ENCODE results near the gene NTNG2.

Gene NTNG2

DNA sequence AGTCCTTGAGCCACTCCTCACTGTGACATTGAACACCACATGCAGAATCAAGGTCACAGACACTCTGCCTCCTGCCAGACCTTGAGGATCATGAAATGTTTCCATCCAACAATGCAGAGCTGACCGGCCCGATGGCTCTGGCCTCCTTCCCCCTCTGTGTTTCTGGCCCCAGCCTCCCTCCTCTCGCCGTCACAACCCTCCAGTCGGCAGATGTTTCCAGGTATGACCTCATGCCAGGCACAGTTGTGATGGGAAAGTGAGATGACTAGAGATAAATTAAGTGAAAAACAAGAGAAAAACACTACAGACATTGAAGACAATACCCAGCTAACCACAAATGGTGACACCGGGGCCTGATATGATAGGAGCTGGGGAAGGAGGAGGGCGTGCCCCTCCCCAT is 9.8 kb downstream of the NTNG2 start:
- DNase-seq (ENCODE audit: low read depth, low spot score) = no peak

DNA sequence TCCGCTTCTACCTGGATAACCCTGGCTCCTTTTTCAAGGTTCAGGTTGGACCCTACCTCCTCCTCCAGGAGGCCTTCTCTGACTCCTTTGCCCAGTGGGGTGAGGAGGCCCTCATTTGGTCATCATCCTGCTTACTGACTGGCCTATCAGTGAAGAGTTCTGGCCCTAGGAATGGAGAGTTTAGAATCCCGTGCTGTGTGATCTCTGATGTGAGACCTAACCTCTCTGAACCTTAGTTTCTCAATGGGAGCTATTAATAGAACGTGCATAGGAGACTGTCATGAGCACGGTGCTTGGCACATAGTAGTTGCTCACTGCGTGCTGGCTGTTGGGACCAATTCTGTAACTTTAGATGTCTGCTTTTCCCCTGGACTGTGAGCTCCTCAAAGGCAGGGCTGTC is 10.3 kb downstream of the NTNG2 start:
- DNase-seq (ENCODE audit: low read depth, low spot score) = no peak

DNA sequence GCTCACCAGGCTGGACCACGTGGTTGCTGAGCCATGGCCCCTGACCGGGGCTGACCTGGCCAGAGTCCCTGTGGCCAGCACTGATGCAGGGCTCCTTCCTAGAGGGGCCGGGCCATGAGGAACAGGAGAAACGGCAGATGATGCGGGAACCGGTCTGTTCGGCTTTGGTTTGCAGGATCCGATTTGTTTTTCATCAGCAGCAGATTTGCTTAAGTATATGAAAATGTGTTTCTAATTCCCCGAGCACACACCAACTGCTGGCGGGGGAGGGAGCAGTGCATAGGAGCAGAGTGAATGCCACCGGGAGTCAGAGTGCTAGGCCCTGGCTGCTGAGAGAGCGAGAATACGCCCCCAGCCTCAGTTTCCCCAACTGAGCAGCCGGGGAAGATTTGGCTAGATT is 13.6 kb downstream of the NTNG2 start:
- DNase-seq (ENCODE audit: low read depth, low spot score) = no peak

DNA sequence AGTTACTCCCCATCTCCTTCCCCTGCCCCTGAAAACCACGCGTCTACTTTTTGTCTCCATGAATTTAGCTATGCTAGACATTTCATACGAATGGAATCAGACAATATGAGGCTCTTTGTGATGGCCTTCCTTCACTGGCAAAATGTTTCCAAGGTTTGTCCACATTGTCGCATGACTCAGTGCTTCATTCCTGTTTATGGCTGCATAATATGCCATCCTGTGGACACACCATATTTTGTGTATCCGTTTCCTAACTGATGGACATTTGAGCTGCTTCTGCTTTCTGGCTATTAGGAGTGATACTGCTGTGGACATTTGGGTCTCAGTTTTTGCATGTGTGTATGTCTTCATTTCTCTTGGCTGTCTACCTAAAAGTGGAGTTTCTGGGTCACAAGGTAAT is 14.5 kb downstream of the NTNG2 start:
- DNase-seq (ENCODE audit: low read depth, low spot score) = no peak

- no peak for DNase-seq (ENCODE audit: low read depth, low spot score)
Observed at GRCh38 chr9:132181796-132182313, 20.0 kb downstream of the NTNG2 start.

DNA sequence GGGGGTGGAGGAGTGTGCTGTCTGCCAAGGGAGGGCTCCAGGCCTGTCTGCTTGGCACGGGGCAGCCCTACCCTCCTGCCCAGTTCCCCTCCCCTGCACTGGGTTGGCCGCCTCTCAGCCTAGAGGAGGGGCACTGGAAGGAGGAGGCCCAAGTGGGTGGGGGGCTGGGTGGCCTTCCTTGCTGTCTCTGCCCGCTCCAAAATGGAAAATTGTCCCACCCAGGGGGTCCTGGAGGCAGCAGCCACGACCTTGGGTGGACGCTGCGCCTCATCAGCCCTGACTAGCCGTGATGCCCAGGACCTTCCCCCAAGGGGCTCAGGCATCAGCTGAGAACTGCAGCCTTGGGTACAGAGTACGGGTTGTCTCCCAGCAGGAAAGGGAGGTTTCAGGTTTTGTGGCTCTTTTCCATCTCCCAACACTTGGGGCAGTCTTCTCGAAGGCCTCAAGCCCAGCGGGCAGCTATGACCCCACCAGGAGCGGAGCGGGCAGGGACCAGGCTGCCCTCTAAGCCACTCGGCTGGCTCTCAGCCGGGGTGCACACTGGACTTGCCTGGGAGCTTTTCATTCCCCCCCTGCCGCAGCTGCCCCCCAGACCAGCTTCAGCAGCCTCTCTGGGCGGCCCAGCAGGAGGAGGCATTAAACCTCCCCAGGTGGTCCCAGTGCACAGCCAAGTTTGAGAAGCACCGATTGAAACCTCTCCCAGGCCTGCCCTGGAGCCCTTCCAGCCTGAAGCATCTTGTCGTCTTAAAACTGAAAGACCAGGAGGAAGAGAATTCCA is 20.6 kb downstream of the NTNG2 start:
- DNase-seq (ENCODE audit: low read depth, low spot score) = peak; percentile 65

DNA sequence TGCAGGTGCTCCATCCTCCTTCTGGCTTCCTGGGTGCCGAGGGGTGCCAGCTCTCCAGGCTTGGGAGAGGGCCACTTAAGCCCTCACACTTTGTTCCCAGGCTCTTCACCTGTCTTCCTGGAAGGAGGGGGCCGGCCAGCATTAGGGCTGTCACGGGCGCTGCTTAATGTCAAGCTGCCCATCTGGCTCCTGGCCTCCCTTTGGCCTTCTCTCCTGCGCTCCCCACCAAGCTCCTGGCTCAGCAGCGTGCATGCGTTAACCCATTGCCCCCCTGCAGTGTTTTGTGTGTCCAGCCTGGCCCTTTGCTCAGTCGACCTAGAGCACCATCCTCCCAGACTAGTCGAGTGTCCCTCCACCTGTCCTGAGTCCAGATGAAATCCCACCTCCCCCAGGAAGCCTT is 21.3 kb downstream of the NTNG2 start:
- DNase-seq (ENCODE audit: low read depth, low spot score) = no peak

GRCh38 chr9:132183715-132184114 is 21.9 kb downstream of the NTNG2 start:
- DNase-seq (ENCODE audit: low read depth, low spot score) = no peak

GRCh38 chr9:132184124-132184523 is 22.3 kb downstream of the NTNG2 start:
- DNase-seq (ENCODE audit: low read depth, low spot score) = no peak

DNA sequence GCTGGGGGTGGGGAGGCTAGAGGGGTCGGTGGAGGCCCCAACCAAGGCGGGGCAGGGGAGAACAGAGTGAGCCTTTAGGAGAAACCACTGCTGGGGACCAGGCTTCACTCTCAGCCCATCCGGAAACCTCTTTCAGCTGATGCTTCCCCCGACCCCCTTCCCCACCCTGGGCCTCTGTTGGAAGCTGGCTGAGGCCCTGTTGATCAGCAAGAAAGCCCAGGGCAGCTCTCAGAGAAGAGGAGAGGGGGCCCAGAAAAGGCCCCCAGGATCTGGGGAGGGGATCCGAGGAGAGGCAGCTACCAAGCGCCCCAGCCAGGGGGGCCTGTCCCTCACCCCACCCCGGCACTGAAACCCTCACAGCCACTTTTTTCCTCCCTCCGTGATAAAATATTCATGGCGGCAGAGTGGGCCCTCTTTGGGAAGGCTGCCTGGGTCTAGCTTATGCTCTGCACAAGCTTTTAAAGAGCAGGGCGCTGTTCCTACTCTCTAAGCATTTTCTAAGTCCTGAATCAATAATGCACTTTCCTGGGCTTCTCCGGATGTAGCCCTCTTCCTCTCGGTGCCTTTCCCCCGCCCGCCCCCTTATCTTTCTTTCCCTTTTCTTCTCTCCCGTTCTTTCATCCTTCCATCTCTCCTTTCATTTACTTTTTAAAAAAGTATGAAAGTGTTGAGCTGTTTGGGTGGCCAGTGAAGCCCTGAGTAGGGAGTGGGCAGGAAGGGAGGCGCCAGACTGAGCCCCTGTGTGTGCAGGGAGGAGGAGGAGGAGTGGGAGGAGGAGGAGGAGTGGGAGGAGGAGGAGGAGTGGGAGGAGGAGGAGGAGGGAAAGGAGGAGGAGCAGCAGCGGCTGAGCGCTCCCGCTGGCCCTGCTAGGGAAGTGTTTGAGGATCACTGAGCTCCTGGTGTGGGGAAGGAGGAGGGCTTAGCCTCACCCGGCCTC is 23.5 kb downstream of the NTNG2 start:
- no peak for DNase-seq (ENCODE audit: low read depth, low spot score)

DNA sequence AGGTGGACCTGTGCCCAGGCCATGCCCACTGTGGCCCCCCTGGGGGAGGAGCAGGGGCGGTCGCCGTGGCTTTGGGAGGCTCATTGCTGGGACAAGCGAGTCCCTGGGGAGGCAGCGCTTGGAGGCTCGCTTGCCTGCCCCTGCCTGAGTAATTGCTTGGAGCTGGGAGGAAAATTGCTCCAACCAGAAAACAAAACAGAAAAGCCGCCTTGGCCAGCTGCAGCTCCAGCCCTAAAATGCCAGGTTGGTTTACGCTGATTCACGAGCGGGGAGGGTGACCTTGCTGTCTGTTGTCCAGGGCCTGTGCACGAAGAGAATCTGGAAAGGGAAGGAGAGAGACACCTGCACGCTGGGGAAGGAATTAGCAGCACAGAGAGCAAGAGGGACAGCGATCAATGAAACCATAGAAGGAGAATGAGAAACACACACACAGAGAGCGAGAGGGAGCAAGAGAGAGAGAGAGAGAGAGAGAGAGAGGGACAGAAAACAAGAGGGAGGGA is 25.3 kb downstream of the NTNG2 start:
- peak; percentile 34 for DNase-seq (ENCODE audit: low read depth, low spot score)

- DNase-seq (ENCODE audit: low read depth, low spot score) = no peak
Observed at GRCh38 chr9:132190966-132191365, 29.1 kb downstream of the NTNG2 start.

DNA sequence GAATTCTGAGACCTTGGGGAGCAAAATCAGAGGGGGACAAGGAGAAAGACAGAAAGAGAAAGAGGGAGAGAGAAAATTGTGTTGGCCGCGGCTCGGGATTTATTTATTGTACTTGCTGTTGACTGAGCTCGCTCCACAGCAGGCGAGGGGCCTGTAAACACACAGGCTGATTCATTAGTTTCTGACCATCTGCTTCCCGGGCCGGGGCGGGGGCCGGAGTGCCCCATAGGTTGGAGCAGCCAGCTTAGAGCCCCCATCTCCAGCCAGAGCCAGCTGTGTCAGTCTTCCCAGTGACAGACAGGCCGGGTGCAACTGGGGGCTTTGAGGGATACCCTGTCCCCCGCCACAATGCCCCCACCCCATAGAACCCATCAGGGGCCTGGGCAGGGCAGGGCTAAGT is 30.9 kb downstream of the NTNG2 start:
- no peak for DNase-seq (ENCODE audit: low read depth, low spot score)

DNA sequence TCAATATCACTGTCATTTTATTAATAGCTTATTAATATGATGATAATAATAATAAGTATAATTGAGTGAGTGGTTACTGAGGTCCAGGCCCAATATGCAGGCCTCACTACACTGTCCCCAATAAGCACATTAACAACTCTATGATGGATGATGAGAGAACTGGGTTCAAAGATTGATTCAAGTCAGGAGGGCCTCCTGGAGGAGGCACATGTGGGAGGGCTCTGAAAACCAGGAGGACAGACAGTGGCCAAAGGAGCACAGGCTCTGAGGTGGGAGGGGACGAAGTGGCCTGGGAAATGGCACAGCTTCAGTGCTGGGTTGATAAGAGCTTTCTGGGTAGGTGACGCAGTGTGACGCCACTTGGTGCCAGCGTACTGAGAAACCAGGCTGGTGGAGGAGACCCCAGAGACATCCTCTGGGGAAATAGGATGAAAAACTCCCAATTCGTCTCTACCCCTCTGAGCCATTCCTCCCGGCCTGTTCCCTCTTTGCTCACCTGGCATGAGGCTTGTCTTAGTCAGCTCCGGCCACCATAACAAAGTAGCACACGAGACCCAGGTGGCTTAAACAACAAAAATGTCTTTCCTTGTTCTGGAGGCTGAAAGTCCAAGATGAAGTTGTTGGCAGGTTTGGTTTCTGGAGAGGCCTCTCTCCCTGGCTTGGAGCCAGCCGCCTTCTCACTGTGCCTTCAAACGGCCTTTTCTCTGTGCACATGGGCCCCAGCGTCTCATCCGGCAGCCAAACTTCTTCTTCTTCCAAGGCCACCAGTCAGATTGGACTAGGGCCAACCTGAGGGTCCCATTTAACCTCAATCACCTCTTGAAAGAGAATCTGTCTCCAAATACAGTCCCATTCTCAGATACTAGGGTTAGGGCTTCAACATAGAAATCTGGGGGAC is 31.6 kb downstream of the NTNG2 start:
- DNase-seq (ENCODE audit: low read depth, low spot score) = no peak

GRCh38 chr9:132194508-132194907 is 32.6 kb downstream of the NTNG2 start:
- no peak for DNase-seq (ENCODE audit: low read depth, low spot score)

DNA sequence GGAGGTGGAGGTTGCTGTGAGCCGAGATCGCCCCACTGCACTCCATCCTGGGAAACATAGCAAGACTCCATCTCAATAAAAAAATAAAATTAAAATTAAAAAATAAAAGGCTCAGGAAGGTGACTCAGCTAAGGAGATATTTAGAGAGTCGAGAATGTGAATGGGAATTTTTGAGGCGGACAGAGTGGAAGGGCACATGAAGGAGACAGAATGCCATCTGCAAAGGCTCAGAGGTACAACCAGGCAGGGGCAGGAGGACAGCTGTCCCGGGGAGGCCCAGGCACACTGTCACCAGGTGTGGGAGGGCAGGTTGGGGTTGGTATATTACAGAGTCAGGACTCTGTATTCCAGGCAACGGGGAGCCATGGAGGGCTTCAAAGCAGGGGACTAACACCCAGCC is 35.5 kb downstream of the NTNG2 start:
- DNase-seq (ENCODE audit: low read depth, low spot score) = no peak

GRCh38 chr9:132197856-132198550 is 36.1 kb downstream of the NTNG2 start:
- DNase-seq (ENCODE audit: low read depth, low spot score) = no peak

GRCh38 chr9:132199056-132199455 is 37.2 kb downstream of the NTNG2 start:
- no peak for DNase-seq (ENCODE audit: low read depth, low spot score)

- peak; percentile 63 for DNase-seq (ENCODE audit: low read depth, low spot score)
Observed at GRCh38 chr9:132200706-132201105, 38.8 kb downstream of the NTNG2 start.

DNA sequence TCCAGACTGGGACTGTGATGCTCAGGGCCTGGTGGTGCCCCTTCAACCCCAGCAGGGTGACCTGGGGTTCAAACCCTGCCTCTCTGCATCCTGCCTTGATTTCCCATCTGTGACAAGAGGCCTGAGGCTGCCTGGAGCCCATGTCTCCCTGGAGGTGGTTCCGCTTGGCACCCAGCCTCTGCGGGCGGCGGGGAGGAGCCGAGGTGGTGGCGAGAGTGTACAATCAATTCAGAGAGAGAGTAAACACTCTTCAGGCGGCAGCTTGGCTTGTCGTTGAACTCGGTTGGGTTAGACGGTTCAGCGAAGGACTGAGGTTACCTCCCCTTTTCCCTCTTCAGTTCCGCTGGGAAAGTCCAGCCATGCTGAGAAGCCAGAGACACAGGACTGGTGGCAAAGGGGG is 39.3 kb downstream of the NTNG2 start:
- no peak for DNase-seq (ENCODE audit: low read depth, low spot score)

Measured in ELF-1 (cell line).